Heart left ventricle (tissue), 16 donors: ENCODE data around the gene SELENON. TPM values are rescaled to one million over a fixed set of nuclear protein-coding genes. Genes with fewer than 3 reads are reported as not detected.

Source experiments
- ATAC-seq, 4 donors: fragments of 200-7000 bp; cut with Tn5 transposase; one replicate each; pipeline ENCODE4 v1.9.1; 2020 to 2022; ENCODE audit warnings: moderate library complexity in 4 of 4, mild to moderate bottlenecking in 3 of 4, moderate number of reproducible peaks in 1 of 4
- DNase-seq, 5 donors: peaks; one replicate each; pipeline ENCODE4 v3.0.0-alpha.2; 2020
- H3K27ac ChIP-seq, 12 donors: fragments of 200-600 bp; sonication (generic) in 4 of 12; one replicate each; pipeline versions ENCODE4 v1.5.0 to v1.8.0; 2016 to 2022; ENCODE audit warnings: mild to moderate bottlenecking in 2 of 12
- H3K27me3 ChIP-seq, 9 donors: fragments of 200-600 bp; sonication (generic) in 2 of 9; one replicate each; pipeline versions ENCODE4 v1.5.1 to v1.8.0; 2016 to 2022; ENCODE audit warnings: mild to moderate bottlenecking in 3 of 9
- H3K36me3 ChIP-seq, 9 donors: fragments of 200-600 bp; sonication (generic) in 2 of 9; one replicate each; pipeline versions ENCODE4 v1.5.0 to v1.8.0; 2018 to 2022; ENCODE audit warnings: mild to moderate bottlenecking in 2 of 9
- H3K4me1 ChIP-seq, 12 donors: fragments of 200-600 bp; sonication (generic) in 4 of 12; one replicate each; pipeline versions ENCODE4 v1.5.0 to v1.8.0; 2016 to 2022; ENCODE audit warnings: mild to moderate bottlenecking in 3 of 12
- H3K4me3 ChIP-seq, 12 donors: fragments of 200-600 bp; sonication (generic) in 4 of 12; one replicate each; pipeline versions ENCODE4 v1.5.0 to v1.8.0; 2017 to 2022; ENCODE audit warnings: mild to moderate bottlenecking in 9 of 12, moderate library complexity in 4 of 12
- H3K9me3 ChIP-seq, 12 donors: fragments of 200-600 bp; sonication (generic) in 4 of 12; one replicate each; pipeline versions ENCODE4 v1.5.0 to v1.8.0; 2016 to 2022; ENCODE audit warnings: mild to moderate bottlenecking in 1 of 12
- CTCF ChIP-seq, 12 donors: fragments of 200-600 bp; sonication (generic) in 4 of 12; IDR thresholded peaks; one replicate each; pipeline versions ENCODE4 v1.5.0 to v1.8.0; 2018 to 2022; ENCODE audit warnings: antibody characterized with exemption in 12 of 12, mild to moderate bottlenecking in 5 of 12
- POLR2A ChIP-seq, 2 donors: fragments of 450-650 bp; IDR thresholded peaks; one replicate each; pipeline ENCODE4 v1.6.1; 2017; ENCODE audit warnings: antibody characterized with exemption in 2 of 2, mild to moderate bottlenecking in 2 of 2, moderate library complexity in 2 of 2
- WGBS, 4 donors: extraction: QIAGEN DNeasy Blood & Tissue Kit in 2 of 4; methylation state at CpG; one replicate each; pipeline versions ENCODE4 v1.1.5 to v1.1.7; 2013 to 2018; 5-methylcytosine and 5-hydroxymethylcytosine counted together
- intact Hi-C, 10 donors: fragments of 100-400 bp; cut with DNase I; formaldehyde crosslinking; loops; one replicate each; pipeline versions ENCODE4 v1.11.1 to v1.14.2; 2022
- polyA plus RNA-seq, 2 donors: library from polyadenylated mRNA; stranded (reverse); fragments of 200-250 nt; gene quantifications; one replicate each; pipeline ENCODE4 v1.2.3, GENCODE V29; 2013
- total RNA-seq, 9 donors: library from RNA; depleted of rRNA in 2 of 9; stranded (reverse); fragments of >200 nt in 2 of 9; fragmentation: NEBNext Ultra II Directional in 3 of 9; extraction: Animal tissue kit (Norgen Biotek cat#: 25700) in 3 of 9; gene quantifications; one replicate each; pipeline versions ENCODE4 v1.1.0 to v1.2.4, GENCODE V29; 2016 to 2023
- donor health status: ischemic (EF 13 %, LVEDD 7.1; RV severe dilation, severe dysfunction).
- donor health status: healthy with polysubstance abuse.
- donor health status: DM: no; HTN: yes; CAD: no.
- donor health status: DM: no; HTN: no; CAD: no.
- donor health status: ischemic (EF 25% LVEDD 6.9; RV normal size, moderate dysfunction).
- donor health status: ischemic (EF 25% LVEDD 5.7; RV mildly dilated, moderate dysfunction).
- donor health status: healthy.
- donor health status: DM: yes; HTN: yes; CAD: no.
- donor health status: ischemic (EF 35%, LVEDD 5.7; RV mildly dilated, moderate dysfunction).
- donor health status: nonischemic (EF 11% LVEDD 7.7; RV severe dilation, severe dysfunction).
- donor health status: DM: yes; HTN: yes; CAD: no.
- donor health status: PGD.
- donor health status: ischemic (EF 29% LVEDD 5.4; RV normal size, mild dysfunction).
- donor health status: nonischemic (EF 23%, LVEDD 6.1; RV moderate dilation, normal function).

SELENON gene
- total and polyA plus RNA-seq, 11 donors = 28.9 to 92.3 (median 48.5) TPM

- ATAC-seq = no peak
- intact Hi-C loops = loop anchor here in 2 of 10 donors (5.0 to 10.0 kb wide), 2 partner anchors 568 to 571 kb away; partner anchors contain the start of gene RSRP1 (in 2 of the 2)
These were observed 15.5 kb downstream of the SELENON start for GRCh38 chr1:25815208-25816111.

GRCh38 chr1:25816112-25816718, 16.2 kb downstream of the SELENON start:
- H3K27ac ChIP-seq = no peak overlapping the region
- H3K36me3 ChIP-seq = peaks cover 0 to 52% (median 49%) of the 10 kb centered on the region in 9 donors
- no peaks in the 10 kb centered on the region for H3K9me3 ChIP-seq
- ATAC-seq (no peak), DNase-seq (no peak)
- TF ChIP-seq CTCF (IDR thresholded peaks at IDR 0.05) (no peak), POLR2A (IDR thresholded peaks at IDR 0.05) (no peak)
- H3K4me1 ChIP-seq = peaks cover 0 to 31% (median 16%) of the 10 kb centered on the region in 12 donors
- intact Hi-C loops = loop anchor here in 2 of 10 donors (5.0 to 10.0 kb wide), 2 partner anchors 569 to 571 kb away; partner anchors contain the start of gene RSRP1 (in 2 of the 2)
- no peak overlapping the region for H3K4me3 ChIP-seq
- 82 to 90% (median 86%) methylated on average over 15 of the region's 15 CpGs for WGBS, 4 donors
- H3K27me3 ChIP-seq = no peaks in the 10 kb centered on the region

More at GRCh38 chr1:25815208-25816111, 15.5 kb downstream of the SELENON start:
- no peak overlapping the region for H3K4me3 ChIP-seq
- H3K27me3 ChIP-seq = no peaks in the 10 kb centered on the region
- 88 to 89% (median 89%) methylated on average over 24 of the region's 24 CpGs for WGBS, 4 donors
- peaks cover 0 to 31% (median 19%) of the 10 kb centered on the region in 12 donors for H3K4me1 ChIP-seq
- peaks cover 0 to 57% (median 50%) of the 10 kb centered on the region in 9 donors for H3K36me3 ChIP-seq
- H3K9me3 ChIP-seq = no peaks in the 10 kb centered on the region
- H3K27ac ChIP-seq = no peak overlapping the region
- no peak for DNase-seq
- TF ChIP-seq POLR2A (IDR thresholded peaks at IDR 0.05) (no peak), CTCF (IDR thresholded peaks at IDR 0.05) (no peak)

- peak overlapping the region in 2 of 12 donors; percentile 44 to 90 for H3K27ac ChIP-seq
- intact Hi-C loops = loop anchor here in 2 of 10 donors (5.0 to 10.0 kb wide), 2 partner anchors 571 to 573 kb away; partner anchors contain the start of gene RSRP1 (in 2 of the 2)
- ATAC-seq (no peak), DNase-seq (no peak)
- peaks cover 0 to 47% (median 29%) of the 10 kb centered on the region in 12 donors for H3K4me1 ChIP-seq
- no peak for TF ChIP-seq POLR2A (IDR thresholded peaks at IDR 0.05)
- peak in 3 of 12 donors; percentile 10 to 25 (median 17) for TF ChIP-seq CTCF (IDR thresholded peaks at IDR 0.05)
- peak overlapping the region in 1 of 12 donors; percentile 96 for H3K4me3 ChIP-seq
- no peaks in the 10 kb centered on the region for H3K27me3 ChIP-seq
- WGBS, 4 donors = 29 to 39% (median 36%) methylated on average over 8 of the region's 8 CpGs
- no peaks in the 10 kb centered on the region for H3K9me3 ChIP-seq
- H3K36me3 ChIP-seq = peaks cover 0 to 38% (median 35%) of the 10 kb centered on the region in 9 donors
These were observed 18.0 kb downstream of the SELENON start for GRCh38 chr1:25817840-25818501.
